PC-3 (cell line): ENCODE measurements around the gene KCNE2. TPM values are rescaled to one million over a fixed set of nuclear protein-coding genes. Genes with fewer than 3 reads are reported as not detected.
"Not testable (repeated sequence)": the region's sequence is repeated elsewhere in the genome, so short reads cannot be mapped to it uniquely, and the experiment has no call there.

ENCODE experiments used
- ATAC-seq: fragments of 200-7000 bp; cut with Tn5 transposase; 2 replicates; pipeline ENCODE4 v1.9.1; 2020; ENCODE audit warnings: mild to moderate bottlenecking, moderate library complexity
- BruUV-seq: library from RNA; stranded (reverse); fragments of 400-500 nt; replicated peaks from 2 replicates; lab custom pipeline; 2021; lab: Mats Ljungman, UMichigan
- CTCF ChIA-PET: fragments of 300-600 bp; sonication (Branson Sonifier 250); formaldehyde crosslinking; loops from one replicate; lab custom pipeline; 2022; ENCODE audit warnings: antibody characterized with exemption; lab: Charles Lee
- POLR2A ChIA-PET: fragments of 300-600 bp; sonication (Branson Sonifier 250); formaldehyde crosslinking; loops from one replicate; lab custom pipeline; 2022; ENCODE audit warnings: antibody characterized with exemption; ENCODE audit not compliant: unreplicated experiment; lab: Charles Lee
- DNase-seq: peaks from one replicate; pipeline ENCODE4 v3.0.0-alpha.2; 2015
- H2AFZ ChIP-seq: fragments of 300-600 bp; sonication (generic); 2 replicates; pipeline ENCODE4 v1.6.0; 2016; ENCODE audit warnings: antibody characterized with exemption, low read length
- H3F3A ChIP-seq: fragments of 300-600 bp; sonication (generic); one replicate; pipeline ENCODE4 v1.6.0; 2017; ENCODE audit warnings: antibody characterized with exemption, low read length, control low read depth, mild to moderate bottlenecking; ENCODE audit not compliant: unreplicated experiment
- H3K27ac ChIP-seq: fragments of 300-600 bp; sonication (generic); 2 replicates; pipeline ENCODE4 v1.5.1; 2016; ENCODE audit warnings: mild to moderate bottlenecking, low read length
- H3K27me3 ChIP-seq: fragments of 300-600 bp; sonication (generic); 2 replicates; pipeline ENCODE4 v1.6.1; 2016; ENCODE audit warnings: low read length, mixed read lengths
- H3K36me3 ChIP-seq: fragments of 300-600 bp; sonication (generic); 2 replicates; pipeline ENCODE4 v1.6.1; 2016; ENCODE audit warnings: low read depth, mixed run types, low read length, mixed read lengths
- H3K4me1 ChIP-seq: fragments of 300-600 bp; sonication (generic); 2 replicates; pipeline ENCODE4 v1.5.1; 2016; ENCODE audit warnings: low read length; ENCODE audit not compliant: insufficient read depth
- H3K4me2 ChIP-seq: fragments of 300-600 bp; sonication (generic); 2 replicates; pipeline ENCODE4 v1.6.0; 2016; ENCODE audit warnings: low read length
- H3K4me3 ChIP-seq: fragments of 300-600 bp; sonication (generic); 2 replicates; pipeline ENCODE4 v1.5.1; 2016; ENCODE audit warnings: mild to moderate bottlenecking, low read length, mixed read lengths
- H3K79me2 ChIP-seq: fragments of 300-600 bp; sonication (generic); 2 replicates; pipeline ENCODE4 v1.6.1; 2017; ENCODE audit warnings: low read length, mixed read lengths
- H3K9ac ChIP-seq: fragments of 300-600 bp; sonication (generic); 2 replicates; pipeline ENCODE4 v1.6.0; 2016; ENCODE audit warnings: mild to moderate bottlenecking, low read length
- H3K9me2 ChIP-seq: fragments of 300-600 bp; sonication (generic); replicated peaks from 2 replicates; pipeline ENCODE4 v1.6.1; 2016; ENCODE audit warnings: mixed run types, low read length, mixed read lengths
- H3K9me3 ChIP-seq: fragments of 300-600 bp; sonication (generic); 2 replicates; pipeline ENCODE4 v1.6.1; 2016; ENCODE audit warnings: low read length, mixed read lengths
- H4K20me1 ChIP-seq: fragments of 300-600 bp; sonication (generic); 2 replicates; pipeline ENCODE4 v1.6.1; 2016; ENCODE audit warnings: low read length, mixed read lengths
- intact Hi-C: fragments of 100-400 bp; cut with micrococcal nuclease; formaldehyde crosslinking; loops from 2 replicates; pipeline ENCODE4 v1.9.0; 2023
- total RNA-seq: library from RNA; depleted of rRNA; stranded (reverse); fragments of >200 nt; gene quantifications from 2 replicates; pipeline ENCODE4 v1.2.3, GENCODE V29; 2014

KCNE2 gene
- total RNA-seq, 1 experiment from 2014 or later = not detected

- H3K27ac ChIP-seq, H3K4me3 ChIP-seq, H2AFZ ChIP-seq, H4K20me1 ChIP-seq, H3K79me2 ChIP-seq, DNase-seq, H3K4me2 ChIP-seq, H3F3A ChIP-seq, H3K36me3 ChIP-seq, H3K9ac ChIP-seq, intact Hi-C loops, POLR2A ChIA-PET, H3K9me2 ChIP-seq, H3K27me3 ChIP-seq, H3K4me1 ChIP-seq, H3K9me3 ChIP-seq, CTCF ChIA-PET: not testable (repeated sequence)
- ATAC-seq = peak; percentile 99
- BruUV-seq = TSS peak; percentile 96
These were observed 11.3 kb downstream of the KCNE2 start, which contains the start of gene SMIM11 for GRCh38 chr21:34374940-34375618. Gene SMIM11 (plus strand): TSS chr21:34375507. CDS start chr21:34379505, 3,998 bp downstream.

- POLR2A ChIA-PET, DNase-seq, BruUV-seq, H3K27me3 ChIP-seq, H3K9ac ChIP-seq, H3K4me1 ChIP-seq, H3K9me2 ChIP-seq, H3K9me3 ChIP-seq, H3K4me2 ChIP-seq, H3F3A ChIP-seq, H3K27ac ChIP-seq, H3K4me3 ChIP-seq, H4K20me1 ChIP-seq, H3K36me3 ChIP-seq, intact Hi-C loops, H2AFZ ChIP-seq, CTCF ChIA-PET, H3K79me2 ChIP-seq: not testable (repeated sequence)
- ATAC-seq = peak; percentile 70
These were observed 11.8 kb downstream of the KCNE2 start for GRCh38 chr21:34375619-34375972.

- intact Hi-C loops, H2AFZ ChIP-seq, H3K9ac ChIP-seq, H3K27me3 ChIP-seq, BruUV-seq, H3K9me2 ChIP-seq, POLR2A ChIA-PET, H3K27ac ChIP-seq, H4K20me1 ChIP-seq, H3K4me3 ChIP-seq, DNase-seq, H3K79me2 ChIP-seq, H3K4me1 ChIP-seq, H3K36me3 ChIP-seq, H3K9me3 ChIP-seq, H3F3A ChIP-seq, H3K4me2 ChIP-seq, CTCF ChIA-PET: not testable (repeated sequence)
- peak; percentile 74 for ATAC-seq
These were observed 19.3 kb downstream of the KCNE2 start for GRCh38 chr21:34383138-34383537.

GRCh38 chr21:34383724-34384415 is 20.1 kb downstream of the KCNE2 start:
- DNase-seq, H3F3A ChIP-seq, H2AFZ ChIP-seq, H3K27me3 ChIP-seq, H3K4me2 ChIP-seq, POLR2A ChIA-PET, H3K9ac ChIP-seq, H3K79me2 ChIP-seq, H4K20me1 ChIP-seq, H3K4me3 ChIP-seq, BruUV-seq, H3K9me3 ChIP-seq, CTCF ChIA-PET, ATAC-seq, H3K9me2 ChIP-seq, H3K4me1 ChIP-seq, H3K27ac ChIP-seq, H3K36me3 ChIP-seq, intact Hi-C loops: not testable (repeated sequence)

- H3K4me1 ChIP-seq, H3K9me2 ChIP-seq, H3K9ac ChIP-seq, BruUV-seq, H3K4me2 ChIP-seq, H2AFZ ChIP-seq, H3K27ac ChIP-seq, H3K79me2 ChIP-seq, H3K4me3 ChIP-seq, CTCF ChIA-PET, POLR2A ChIA-PET, DNase-seq, H3K27me3 ChIP-seq, H3K9me3 ChIP-seq, ATAC-seq, H4K20me1 ChIP-seq, intact Hi-C loops, H3K36me3 ChIP-seq, H3F3A ChIP-seq: not testable (repeated sequence)
These were observed 36.7 kb downstream of the KCNE2 start for GRCh38 chr21:34400522-34400921.

GRCh38 chr21:34404742-34405141 is 40.9 kb downstream of the KCNE2 start:
- BruUV-seq, CTCF ChIA-PET: not testable (repeated sequence)

More at GRCh38 chr21:34404742-34405141, 40.9 kb downstream of the KCNE2 start:
- H3K79me2 ChIP-seq, H3K4me2 ChIP-seq, H3K27ac ChIP-seq, DNase-seq, ATAC-seq, H3F3A ChIP-seq, H3K9me2 ChIP-seq, H3K27me3 ChIP-seq, H2AFZ ChIP-seq, H3K36me3 ChIP-seq, intact Hi-C loops, H3K9me3 ChIP-seq, H3K4me3 ChIP-seq, H4K20me1 ChIP-seq, H3K4me1 ChIP-seq, H3K9ac ChIP-seq, POLR2A ChIA-PET: not testable (repeated sequence)
